Astrocyte (in vitro differentiated cells and primary cell): ENCODE measurements around the gene MCM3AP. TPM values are rescaled to one million over a fixed set of nuclear protein-coding genes. Genes with fewer than 3 reads are reported as not detected.

ENCODE experiments used
- DNase-seq: peaks from one replicate; pipeline ENCODE4 v3.0.0-alpha.2; 2010; ENCODE audit warnings: low read depth
- FAIRE-seq: peaks from 2 replicates; lab custom pipeline; 2011; peaks lifted over from hg19 to GRCh38; lab: Jason Lieb, UNC
- H2AFZ ChIP-seq: 2 replicates; pipeline ENCODE4 v1.6.0; 2012; ENCODE audit warnings: low read depth, low read length, inconsistent platforms
- H3K27ac ChIP-seq: 2 replicates; pipeline ENCODE4 v1.5.1; 2011; ENCODE audit warnings: low read depth, low read length, inconsistent platforms
- H3K27me3 ChIP-seq: 2 replicates; pipeline ENCODE4 v1.6.0; 2011; ENCODE audit warnings: low read length, inconsistent platforms; ENCODE audit not compliant: insufficient read depth
- H3K36me3 ChIP-seq: 2 replicates; pipeline ENCODE4 v1.5.1; 2011; ENCODE audit warnings: low read length, inconsistent platforms; ENCODE audit not compliant: insufficient read depth
- H3K4me1 ChIP-seq: 2 replicates; pipeline ENCODE4 v1.5.1; 2011; ENCODE audit warnings: low read length, inconsistent platforms; ENCODE audit not compliant: insufficient read depth
- H3K4me2 ChIP-seq: 2 replicates; pipeline ENCODE4 v1.6.0; 2012; ENCODE audit warnings: low read length, inconsistent platforms
- H3K4me3 ChIP-seq: 2 replicates; pipeline ENCODE4 v1.5.1; 2011; ENCODE audit warnings: low read depth, mild to moderate bottlenecking, low read length, inconsistent platforms; ENCODE audit not compliant: insufficient read depth
- H3K79me2 ChIP-seq: 2 replicates; pipeline ENCODE4 v1.6.0; 2012; ENCODE audit warnings: mild to moderate bottlenecking, low read length, inconsistent platforms; ENCODE audit not compliant: insufficient read depth
- H3K9ac ChIP-seq: 2 replicates; pipeline ENCODE4 v1.6.0; 2012; ENCODE audit warnings: mild to moderate bottlenecking, low read length, inconsistent platforms
- H3K9me3 ChIP-seq: 2 replicates; pipeline ENCODE4 v1.5.1; 2012; ENCODE audit warnings: low read depth, mild to moderate bottlenecking, low read length, inconsistent platforms; ENCODE audit not compliant: insufficient read depth
- H4K20me1 ChIP-seq: 2 replicates; pipeline ENCODE4 v1.6.0; 2012; ENCODE audit warnings: low read length, inconsistent platforms; ENCODE audit not compliant: insufficient read depth
- H3K27ac Mint-ChIP-seq: one replicate; pipeline ENCODE4 v1.8.0; 2021; ENCODE audit warnings: mild to moderate bottlenecking, mixed read lengths; ENCODE audit not compliant: unreplicated experiment
- H3K27me3 Mint-ChIP-seq: one replicate; pipeline ENCODE4 v1.8.0; 2021; ENCODE audit warnings: low read depth, mixed read lengths; ENCODE audit not compliant: unreplicated experiment
- H3K36me3 Mint-ChIP-seq: one replicate; pipeline ENCODE4 v1.8.0; 2021; ENCODE audit warnings: low read depth, mixed read lengths; ENCODE audit not compliant: unreplicated experiment
- H3K4me1 Mint-ChIP-seq: one replicate; pipeline ENCODE4 v1.8.0; 2021; ENCODE audit warnings: low read depth, mixed read lengths; ENCODE audit not compliant: unreplicated experiment
- H3K4me3 Mint-ChIP-seq: one replicate; pipeline ENCODE4 v1.8.0; 2021; ENCODE audit warnings: mild to moderate bottlenecking, moderate library complexity, mixed read lengths; ENCODE audit not compliant: unreplicated experiment
- H3K9me3 Mint-ChIP-seq: one replicate; pipeline ENCODE4 v1.8.0; 2021; ENCODE audit warnings: mild to moderate bottlenecking, mixed read lengths; ENCODE audit not compliant: unreplicated experiment
- CTCF ChIP-seq: IDR thresholded peaks from 2 replicates; pipeline ENCODE4 v1.5.1; 2011; ENCODE audit warnings: low read depth, mild to moderate bottlenecking, inconsistent platforms, low read length, moderate library complexity; ENCODE audit not compliant: insufficient read depth
- EZH2 ChIP-seq: IDR thresholded peaks from 2 replicates; pipeline ENCODE4 v1.6.1; 2012; ENCODE audit warnings: mild to moderate bottlenecking, low read length, inconsistent platforms; ENCODE audit not compliant: insufficient read depth
- total RNA-seq: library from RNA; stranded (reverse); gene quantifications from 2 replicates; pipeline ENCODE4 v1.2.1, GENCODE V29; 2021

MCM3AP gene
- total RNA-seq, 1 donor from 2014 or later: 84.2 TPM

DNA sequence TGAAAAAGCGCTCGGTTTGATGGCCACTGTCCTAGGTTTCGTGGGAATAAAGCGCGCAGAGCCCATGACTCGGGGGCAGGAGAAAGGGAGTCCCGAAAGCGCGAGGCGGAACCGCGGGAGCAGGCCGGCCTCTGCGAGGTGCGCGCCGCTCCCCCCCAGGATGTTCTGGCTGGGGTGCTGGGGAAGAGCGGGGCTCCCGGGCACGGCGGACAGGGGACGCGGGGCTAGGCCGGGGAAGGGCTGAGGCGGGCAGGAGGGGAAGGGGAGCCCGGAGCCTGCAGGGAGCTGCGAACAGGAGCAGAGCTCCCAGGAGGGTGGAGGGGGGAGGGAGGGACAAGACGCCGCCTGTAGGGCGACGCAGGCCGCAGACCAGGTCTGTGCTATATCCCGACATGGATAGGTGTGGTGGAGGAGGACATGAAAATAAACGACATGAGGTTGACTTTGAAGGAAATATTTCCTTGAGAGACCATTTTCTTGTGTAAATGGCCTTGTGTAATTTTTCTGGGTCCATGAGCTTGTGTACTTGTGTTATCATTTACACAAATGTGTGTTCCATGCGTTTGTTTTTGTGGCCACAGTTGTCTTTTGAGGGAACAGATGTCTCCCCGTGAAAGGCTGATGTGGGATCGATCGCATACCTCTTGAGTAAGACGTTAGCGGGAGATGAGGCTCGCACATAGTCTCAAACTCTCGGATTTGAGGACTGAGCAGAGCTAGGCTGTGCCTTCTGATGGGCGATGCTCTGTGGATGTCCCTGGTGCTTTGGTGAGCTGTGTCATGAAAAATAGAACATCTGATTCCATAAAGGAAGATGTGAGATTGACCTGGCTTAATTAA lies 39.9 kb upstream of the MCM3AP start:
- Mint-ChIP-seq H3K27me3 (no peaks in the 10 kb centered on the region), H3K4me1 (peaks cover 11% of the 10 kb centered on the region), H3K27ac (peak overlapping the region; percentile 78), H3K36me3 (peaks cover 4% of the 10 kb centered on the region), H3K9me3 (no peaks in the 10 kb centered on the region), H3K4me3 (peak overlapping the region; percentile 86)
- Histone ChIP-seq H3K27me3 (no peaks in the 10 kb centered on the region), H3K36me3 (peaks cover 14% of the 10 kb centered on the region), H3K79me2 (peaks cover 88% of the 10 kb centered on the region), H3K9ac (peak overlapping the region; percentile 88), H3K27ac (peak overlapping the region; percentile 51), H3K4me2 (peak overlapping the region; percentile 91), H3K4me3 (peak overlapping the region; percentile 76), H2AFZ (peak overlapping the region; percentile 66), H3K9me3 (no peaks in the 10 kb centered on the region), H4K20me1 (peaks cover 12% of the 10 kb centered on the region), H3K4me1 (peaks cover 16% of the 10 kb centered on the region)
- FAIRE-seq (no peak), DNase-seq (peak; percentile 28)
- TF ChIP-seq CTCF (no peak), EZH2 (no peak)

DNA sequence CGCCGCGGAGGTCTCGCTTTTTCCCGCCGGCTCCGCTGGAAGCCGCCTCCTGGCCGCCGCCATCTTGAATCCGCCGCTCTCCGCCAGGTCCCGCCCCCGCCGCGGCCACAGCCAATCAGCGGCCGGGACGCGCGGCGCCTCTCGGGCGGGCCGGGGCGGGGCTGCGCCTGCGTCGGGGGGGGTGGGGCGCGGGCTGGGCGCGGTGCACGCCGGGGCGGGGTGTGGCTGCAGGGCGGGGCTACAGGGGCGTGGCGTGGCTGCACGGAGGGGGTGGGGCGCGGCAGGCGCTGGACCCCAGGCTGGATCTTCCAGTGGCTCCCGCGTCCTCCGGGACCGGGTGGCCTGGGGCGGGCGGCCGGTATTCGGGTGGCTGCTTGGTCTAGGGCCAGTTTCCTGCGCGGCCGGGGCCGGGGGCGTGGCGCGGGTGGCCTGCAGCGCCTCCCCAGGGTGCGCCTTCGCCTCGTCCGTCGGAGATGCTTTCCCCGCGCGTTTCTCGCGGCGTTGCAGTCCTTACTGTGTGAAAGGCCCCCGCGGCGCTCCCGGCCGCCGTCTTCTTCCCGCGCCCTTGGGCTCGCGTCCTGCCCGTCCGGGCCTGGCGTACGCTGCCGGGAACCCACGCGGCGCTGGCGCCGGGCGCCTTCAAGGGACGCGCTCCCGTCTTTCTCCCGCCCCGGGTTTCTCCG lies 39.1 kb upstream of the MCM3AP start:
- FAIRE-seq: no peak
- peaks cover 11% of the 10 kb centered on the region for H3K4me1 Mint-ChIP-seq
- peaks cover 87% of the 10 kb centered on the region for H3K79me2 ChIP-seq
- peak overlapping the region; percentile 97 for H3K27ac ChIP-seq
- peak; percentile 41 for DNase-seq
- H3K27me3 Mint-ChIP-seq: no peaks in the 10 kb centered on the region
- peak overlapping the region; percentile 68 for H2AFZ ChIP-seq
- peaks cover 12% of the 10 kb centered on the region for H4K20me1 ChIP-seq
- no peak overlapping the region for H3K27ac Mint-ChIP-seq
- no peaks in the 10 kb centered on the region for H3K9me3 Mint-ChIP-seq
- peaks cover 4% of the 10 kb centered on the region for H3K36me3 Mint-ChIP-seq
- H3K4me3 Mint-ChIP-seq: peak overlapping the region; percentile 86
- H3K4me1 ChIP-seq: peaks cover 16% of the 10 kb centered on the region
- H3K36me3 ChIP-seq: peaks cover 10% of the 10 kb centered on the region
- peak overlapping the region; percentile 97 for H3K4me2 ChIP-seq
- TF ChIP-seq EZH2 (no peak), CTCF (no peak)
- H3K9ac ChIP-seq: peak overlapping the region; percentile 97
- no peaks in the 10 kb centered on the region for H3K27me3 ChIP-seq
- peak overlapping the region; percentile 82 for H3K4me3 ChIP-seq
- H3K9me3 ChIP-seq: no peaks in the 10 kb centered on the region
